GM18507 (cell line): ENCODE measurements around the gene LIPC.

ENCODE experiments used
- DNase-seq: peaks from one replicate; pipeline ENCODE4 v3.0.0; 2011; ENCODE audit warnings: low read depth; ENCODE audit not compliant: insufficient read length; ENCODE audit errors: extremely low spot score
- FAIRE-seq: peaks from 2 replicates; lab custom pipeline; 2011; peaks lifted over from hg19 to GRCh38; lab: Jason Lieb, UNC

Gene LIPC

DNA sequence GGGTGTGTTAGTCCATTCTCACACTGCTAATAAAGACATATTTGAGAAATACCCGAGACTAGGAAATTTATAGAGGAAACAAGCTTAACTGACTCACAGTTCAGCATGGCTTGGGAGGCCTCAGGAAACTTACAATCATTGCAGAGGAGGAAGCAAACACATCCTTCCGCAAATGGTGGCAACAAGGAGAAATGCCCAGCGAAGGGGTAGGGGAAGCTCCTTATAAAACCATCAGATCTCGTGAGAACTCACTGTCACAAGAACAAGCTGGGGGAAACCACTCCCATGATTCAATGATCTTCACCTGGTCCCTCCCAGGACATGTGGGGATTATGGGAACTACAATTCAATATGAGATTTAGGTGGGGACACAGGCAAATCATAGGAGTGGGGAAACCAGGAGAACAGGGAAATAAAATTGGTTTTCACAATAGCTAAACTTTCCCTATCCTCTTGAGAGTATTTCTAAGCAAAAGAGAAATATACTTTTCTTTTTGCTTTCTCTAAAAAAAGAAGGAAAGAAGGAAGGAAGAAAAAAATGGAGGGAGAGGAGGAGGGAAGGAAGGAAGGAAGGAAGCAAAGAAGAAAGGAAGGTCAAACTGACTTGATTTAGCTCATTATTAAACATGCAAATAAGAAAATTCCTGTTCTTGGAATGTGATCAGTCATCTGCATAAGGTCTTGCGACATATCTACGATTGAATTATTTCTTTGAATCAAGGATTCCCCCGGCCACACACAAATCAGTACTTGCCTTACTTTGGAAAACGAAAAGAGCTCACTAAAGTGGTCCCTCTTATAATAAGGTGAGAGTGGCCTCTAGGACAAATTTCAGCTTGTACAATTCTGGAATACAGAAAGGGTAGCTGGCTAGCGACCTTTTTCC is 75.2 kb downstream of the LIPC start:
- no peak for FAIRE-seq

GRCh38 chr15:58509556-58509955 is 77.8 kb downstream of the LIPC start:
- no peak for FAIRE-seq

More for the DNA sequence above, 75.2 kb downstream of the LIPC start:
- DNase-seq: no peak

GRCh38 chr15:58510715-58511598 is 79.2 kb downstream of the LIPC start:
- DNase-seq: no peak
- no peak for FAIRE-seq

More at GRCh38 chr15:58509556-58509955, 77.8 kb downstream of the LIPC start:
- DNase-seq: no peak

- DNase-seq: no peak
These were observed 79.8 kb downstream of the LIPC start for GRCh38 chr15:58511599-58511987.

GRCh38 chr15:58512522-58512921 is 80.7 kb downstream of the LIPC start:
- FAIRE-seq: no peak
- no peak for DNase-seq

More at GRCh38 chr15:58511599-58511987, 79.8 kb downstream of the LIPC start:
- no peak for FAIRE-seq

DNA sequence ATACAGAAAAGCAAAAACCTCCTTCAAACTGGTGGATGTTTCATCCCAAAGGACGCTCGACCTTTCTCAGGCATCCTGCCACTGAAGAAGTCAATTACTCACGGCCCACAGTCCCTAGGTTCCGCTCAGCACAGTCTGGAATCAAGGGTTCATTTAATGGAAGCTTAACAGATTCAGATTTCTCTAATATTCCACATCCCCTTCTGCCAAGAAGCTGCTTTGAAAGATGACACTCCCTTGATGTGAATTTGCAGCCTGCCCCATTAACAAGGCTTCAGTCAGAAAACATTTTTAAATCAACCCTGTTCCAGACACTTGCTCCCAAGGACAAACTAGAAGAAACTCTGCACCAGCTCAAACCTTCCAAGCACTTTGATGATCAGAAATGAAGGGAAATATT is 81.2 kb downstream of the LIPC start:
- no peak for FAIRE-seq
- DNase-seq: no peak

DNA sequence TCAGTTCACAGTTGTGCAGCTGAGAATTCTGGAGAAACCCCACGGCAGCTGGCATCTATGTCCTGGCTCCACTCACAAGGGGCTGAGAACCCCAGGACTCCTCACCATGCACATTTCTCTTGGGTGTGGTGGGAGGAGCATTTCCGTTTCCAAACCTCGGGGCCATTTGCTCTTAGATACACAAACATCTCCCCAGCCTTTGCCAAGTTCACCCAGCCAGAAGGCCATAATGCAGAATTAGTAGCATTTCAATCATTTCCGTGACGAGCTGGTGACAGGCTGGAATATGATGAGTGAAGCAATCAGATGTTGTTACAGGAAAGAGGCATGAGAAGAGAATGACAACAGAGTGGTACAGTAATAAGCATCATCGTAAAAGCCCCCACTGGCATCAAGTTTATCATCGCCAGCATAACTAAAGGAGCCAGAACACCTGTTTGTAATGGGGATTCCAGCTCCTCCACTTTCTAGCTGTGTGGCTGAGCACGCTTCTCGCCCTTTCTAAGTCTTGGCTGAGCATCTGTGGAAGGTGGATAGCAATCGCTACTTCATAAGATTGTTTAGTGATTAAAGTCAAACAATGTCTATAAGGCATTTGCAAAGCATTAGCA is 82.0 kb downstream of the LIPC start:
- FAIRE-seq: no peak
- no peak for DNase-seq

GRCh38 chr15:58515807-58516206 is 84.0 kb downstream of the LIPC start:
- FAIRE-seq (peak; percentile 60), DNase-seq (no peak)

DNA sequence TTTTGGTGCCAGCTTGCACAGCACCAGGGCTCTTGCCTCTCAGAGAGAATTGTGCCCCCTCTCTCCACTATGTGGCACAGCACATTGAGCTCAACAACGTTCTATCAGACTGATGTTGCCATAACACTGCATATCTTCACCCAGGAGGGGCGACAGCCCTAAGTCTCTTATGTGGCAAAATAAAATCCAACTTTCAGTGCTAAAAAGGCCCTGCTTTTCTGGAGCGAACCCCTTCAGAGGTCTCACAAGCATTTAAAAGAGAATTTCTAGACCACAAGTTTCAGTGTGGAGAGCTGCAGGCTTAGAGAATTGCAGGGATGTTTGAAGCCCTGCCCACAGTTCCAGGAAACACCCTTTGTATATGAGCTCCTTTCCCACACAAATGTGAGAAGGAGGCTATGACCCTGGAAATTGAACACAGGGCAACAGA is 85.5 kb downstream of the LIPC start:
- FAIRE-seq (no peak), DNase-seq (no peak)

GRCh38 chr15:58517682-58518525 is 86.1 kb downstream of the LIPC start:
- DNase-seq: peak; percentile 25
- FAIRE-seq: peak; percentile 84

DNA sequence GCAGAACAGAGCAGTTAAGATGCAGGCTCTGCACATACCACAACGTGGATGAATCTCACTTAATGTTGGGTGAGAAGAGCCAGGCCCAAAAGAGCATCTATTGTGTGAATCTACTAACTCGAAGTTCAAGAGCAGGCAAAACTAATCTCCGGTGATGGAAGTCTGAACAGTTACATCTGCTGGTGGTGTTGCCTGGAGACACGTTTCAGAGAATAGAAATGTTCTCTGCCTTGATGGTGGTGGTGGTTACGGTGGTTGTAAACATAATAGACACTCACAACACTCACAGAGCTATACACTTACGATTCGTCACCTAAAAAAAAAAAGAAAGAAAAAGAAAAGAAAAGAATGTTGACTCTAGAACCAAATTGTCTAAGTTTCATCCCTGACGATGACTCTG is 86.8 kb downstream of the LIPC start:
- DNase-seq (no peak), FAIRE-seq (no peak)

GRCh38 chr15:58519516-58519915 is 87.7 kb downstream of the LIPC start:
- DNase-seq (no peak), FAIRE-seq (no peak)

GRCh38 chr15:58520464-58520863 is 88.7 kb downstream of the LIPC start:
- no peak for DNase-seq
- FAIRE-seq: no peak

DNA sequence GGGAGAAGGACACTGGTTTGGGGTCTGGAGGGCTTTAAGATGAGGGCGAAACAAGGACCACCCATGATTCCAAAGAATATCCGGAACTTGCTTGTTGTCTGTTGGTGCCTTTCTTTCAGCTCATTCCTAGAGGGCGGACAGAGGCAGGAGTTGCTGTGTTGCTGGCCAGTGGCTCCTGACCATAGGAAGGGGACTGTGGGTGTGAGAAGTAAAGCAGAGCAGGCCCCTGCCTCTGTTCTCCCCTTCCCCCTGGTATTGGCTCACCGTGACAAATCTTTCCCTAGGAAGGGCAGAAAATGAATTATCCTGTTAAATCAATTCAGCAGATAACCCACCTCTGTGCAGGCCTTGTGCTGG is 89.1 kb downstream of the LIPC start:
- no peak for DNase-seq
- FAIRE-seq: no peak

- DNase-seq: no peak
- peak; percentile 64 for FAIRE-seq
These were observed 89.7 kb downstream of the LIPC start for GRCh38 chr15:58521293-58521991.

DNA sequence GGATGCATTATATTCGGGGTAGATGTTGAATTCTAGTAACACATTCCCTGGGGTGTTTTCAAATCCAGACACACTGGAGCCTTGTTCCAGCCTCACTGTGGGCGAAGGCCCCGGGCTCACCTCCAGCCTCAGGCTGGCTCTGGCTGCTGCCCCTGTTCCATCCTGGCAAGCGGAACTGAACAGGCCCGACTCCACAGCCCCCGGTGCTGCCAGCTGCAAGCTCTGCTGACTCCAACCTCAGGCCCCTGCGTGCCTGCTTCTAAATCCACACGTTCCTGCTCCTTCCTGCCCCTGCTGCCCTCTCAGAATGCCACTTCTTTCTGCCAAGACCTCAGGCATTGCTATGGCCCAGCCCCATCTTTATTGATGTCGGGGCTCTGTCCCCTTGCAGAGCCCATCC is 90.6 kb downstream of the LIPC start:
- no peak for FAIRE-seq
- no peak for DNase-seq

DNA sequence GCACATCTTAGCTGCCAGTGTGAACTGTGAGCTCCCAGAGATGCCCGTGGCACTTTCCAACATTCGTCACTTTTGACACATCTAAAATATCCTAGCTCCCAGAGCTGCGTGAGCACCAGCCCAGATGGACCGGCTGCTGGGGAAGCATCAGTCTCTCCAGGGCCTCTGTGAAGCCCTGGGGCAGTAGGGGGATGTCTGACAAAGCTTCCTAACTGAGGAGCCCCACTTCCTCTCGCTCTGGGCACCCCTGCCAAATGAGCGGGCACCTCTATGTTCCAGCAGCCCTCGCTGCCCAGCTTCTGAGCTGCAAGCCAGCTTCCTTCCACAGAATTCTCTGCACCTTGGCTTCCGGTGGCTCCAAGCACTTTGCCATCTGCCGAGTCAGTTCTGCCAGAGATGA is 91.1 kb downstream of the LIPC start:
- FAIRE-seq (no peak), DNase-seq (no peak)

- DNase-seq: no peak
- no peak for FAIRE-seq
These were observed 91.8 kb downstream of the LIPC start for GRCh38 chr15:58523634-58524033.

- no peak for DNase-seq
These were observed 92.5 kb downstream of the LIPC start for GRCh38 chr15:58524247-58524646.

More at GRCh38 chr15:58524247-58524646, 92.5 kb downstream of the LIPC start:
- no peak for FAIRE-seq
